Dedifferentiated amniotic fluid mesenchymal stem cell (primary cell): Measurements from ENCODE around the gene TIGAR.

Experiments used
- DNase-seq: peaks from one replicate; pipeline ENCODE4 v3.0.0-alpha.2; 2016; ENCODE audit errors: extremely low spot score

Gene TIGAR

DNA sequence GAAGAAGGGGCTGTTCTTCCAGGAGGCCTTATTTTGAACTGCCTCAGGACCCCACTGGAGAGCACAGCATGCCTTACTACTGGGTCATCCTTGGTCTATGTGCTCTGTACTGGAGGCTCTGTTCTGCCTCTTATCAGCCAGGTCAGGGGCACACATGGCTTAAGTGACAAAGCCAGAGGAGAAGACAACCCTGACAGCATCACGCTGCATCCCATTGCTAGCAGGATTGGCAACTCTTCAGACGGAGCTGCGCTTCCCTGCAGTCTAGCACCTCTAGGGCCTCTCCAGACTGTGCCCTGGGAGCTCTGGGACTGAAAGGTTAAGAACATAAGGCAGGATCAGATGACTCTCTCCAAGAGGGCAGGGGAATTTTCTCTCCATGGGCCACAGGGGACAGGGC, 17.3 kb upstream of the TIGAR start:
- no peak for DNase-seq

DNA sequence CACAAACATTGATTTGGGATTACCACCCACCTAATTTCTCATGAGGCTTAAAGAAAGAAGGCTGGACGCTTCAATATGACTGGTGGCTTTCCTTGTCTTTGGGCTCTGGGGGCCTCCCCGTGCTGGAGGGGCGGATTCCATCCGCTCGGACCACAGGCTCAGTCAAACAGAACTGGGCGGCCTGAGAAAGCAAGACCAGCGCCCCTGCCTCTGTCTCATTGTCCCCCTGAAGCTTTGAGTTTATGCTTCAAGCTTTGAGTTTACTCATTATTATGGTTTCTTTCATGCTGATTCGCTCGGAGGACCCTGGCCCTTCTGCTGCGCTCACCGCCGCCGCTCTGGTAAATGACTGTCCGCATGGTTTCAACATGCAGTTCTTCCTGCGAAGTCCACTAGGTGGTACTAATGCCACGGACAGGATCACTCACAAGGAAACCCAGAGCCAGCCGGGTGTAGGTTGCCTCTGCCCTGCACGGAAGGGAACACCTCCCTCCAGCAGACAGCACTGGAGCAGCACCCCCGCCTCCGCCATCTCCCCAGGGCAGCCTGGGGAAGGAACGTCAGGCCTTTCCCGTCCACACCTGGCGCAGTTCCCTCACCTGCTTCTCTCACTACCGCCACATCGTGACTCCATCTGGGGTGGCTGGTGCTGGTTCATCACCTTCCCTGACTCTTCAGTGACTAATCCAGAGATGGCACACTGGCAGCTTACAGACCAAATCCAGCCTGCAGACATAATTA, 13.2 kb upstream of the TIGAR start:
- peak; percentile 56 for DNase-seq

DNA sequence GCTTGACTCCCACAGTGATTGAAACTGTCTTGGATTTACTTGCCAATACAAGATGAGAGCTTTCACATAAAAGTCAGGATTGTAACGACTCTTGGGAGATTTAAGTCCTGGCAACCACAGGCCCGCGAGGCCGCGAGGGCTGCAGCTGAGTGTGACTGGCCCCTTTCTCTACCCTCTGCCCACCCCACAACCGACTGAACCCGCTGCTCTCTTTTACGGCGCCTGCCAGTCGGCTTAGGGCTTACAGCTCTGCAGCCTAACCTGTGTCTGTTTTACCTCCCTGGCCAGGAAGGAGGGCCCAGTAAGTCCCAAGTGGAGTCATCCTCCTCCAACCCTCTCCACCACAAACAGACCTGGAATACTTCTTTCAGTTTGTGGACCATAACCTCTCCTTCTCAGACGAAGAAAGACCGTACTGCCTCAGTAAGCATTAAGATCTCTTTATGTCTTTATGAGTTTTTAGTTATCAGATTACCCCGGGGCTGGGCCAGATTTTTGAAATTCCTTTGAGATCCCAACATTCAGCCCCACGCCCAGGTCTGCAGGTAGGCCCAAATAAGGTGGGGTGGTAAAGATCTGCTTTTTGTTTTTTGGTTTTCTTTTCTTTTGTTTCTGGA, 12.6 kb upstream of the TIGAR start:
- DNase-seq: no peak

GRCh38 chr12:4311776-4312175, 9.2 kb upstream of the TIGAR start:
- no peak for DNase-seq

GRCh38 chr12:4312251-4312650, 8.8 kb upstream of the TIGAR start:
- DNase-seq: no peak

- no peak for DNase-seq
These were observed 538 bp upstream of the TIGAR start for GRCh38 chr12:4320497-4320852.

GRCh38 chr12:4322726-4323125, 1.7 kb downstream of the TIGAR start:
- no peak for DNase-seq

DNA sequence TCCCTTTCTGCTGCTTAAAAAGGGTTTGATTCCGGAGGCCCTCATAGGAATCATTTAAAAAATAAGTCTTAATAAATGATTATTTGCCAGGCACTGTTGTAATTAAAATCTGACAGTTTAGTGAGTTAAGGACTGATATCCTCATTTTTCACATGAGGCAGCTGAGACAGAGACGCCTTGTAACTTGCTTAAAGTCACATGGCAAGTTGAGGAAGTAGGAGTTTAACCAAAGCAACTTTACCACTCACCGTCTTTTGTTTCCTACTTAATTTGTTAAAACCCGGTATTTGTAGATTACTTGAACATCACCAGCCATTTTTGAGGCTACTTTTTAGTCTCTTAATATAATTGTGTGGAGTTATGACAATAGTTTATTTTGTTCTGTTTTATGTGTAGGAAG, 2.4 kb downstream of the TIGAR start:
- DNase-seq: no peak

- DNase-seq: no peak
These were observed 3.4 kb downstream of the TIGAR start for GRCh38 chr12:4324366-4324765.

DNA sequence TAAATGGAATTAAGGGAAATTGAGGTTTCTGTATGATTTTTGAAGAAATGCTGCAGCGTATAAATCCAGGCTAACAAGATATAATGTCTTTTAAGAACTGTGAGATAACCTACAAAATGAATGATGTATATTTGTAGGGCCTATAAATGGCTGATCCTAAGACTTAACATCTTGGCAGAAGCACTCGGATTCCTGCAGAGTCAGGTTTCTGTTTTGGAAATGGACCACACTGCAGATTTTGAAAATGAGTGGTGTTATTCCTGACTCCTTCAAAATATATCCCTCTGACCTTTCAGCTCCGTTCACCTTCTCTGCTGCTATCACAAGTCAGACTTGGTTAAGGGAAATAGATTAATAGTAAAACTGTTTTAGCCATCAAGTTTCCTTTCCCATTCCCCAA, 5.0 kb downstream of the TIGAR start:
- no peak for DNase-seq

DNA sequence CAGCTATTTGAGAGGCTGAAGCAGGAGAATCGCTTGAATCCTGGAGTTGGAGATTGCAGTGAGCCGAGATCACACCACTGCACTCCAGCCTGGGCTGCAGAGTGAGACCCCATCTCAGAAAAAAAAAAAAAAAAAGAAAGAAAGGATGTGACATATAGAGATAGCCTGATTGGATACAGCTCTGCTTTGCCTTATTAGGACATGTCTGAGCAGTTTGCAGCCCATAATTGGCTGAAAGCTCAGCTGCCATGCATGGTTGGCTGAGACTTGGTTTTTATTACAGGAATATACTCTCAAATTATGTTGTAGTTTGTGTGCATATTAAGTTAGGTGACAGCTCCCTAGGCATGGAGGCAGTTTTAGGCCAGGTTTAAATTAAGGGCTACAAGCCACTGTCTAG, 6.3 kb downstream of the TIGAR start:
- no peak for DNase-seq

- no peak for DNase-seq
These were observed 9.2 kb downstream of the TIGAR start for GRCh38 chr12:4330203-4330602.

GRCh38 chr12:4331221-4331620, 10.2 kb downstream of the TIGAR start:
- DNase-seq: no peak

- DNase-seq: no peak
These were observed 10.8 kb downstream of the TIGAR start for GRCh38 chr12:4331842-4332241.

DNA sequence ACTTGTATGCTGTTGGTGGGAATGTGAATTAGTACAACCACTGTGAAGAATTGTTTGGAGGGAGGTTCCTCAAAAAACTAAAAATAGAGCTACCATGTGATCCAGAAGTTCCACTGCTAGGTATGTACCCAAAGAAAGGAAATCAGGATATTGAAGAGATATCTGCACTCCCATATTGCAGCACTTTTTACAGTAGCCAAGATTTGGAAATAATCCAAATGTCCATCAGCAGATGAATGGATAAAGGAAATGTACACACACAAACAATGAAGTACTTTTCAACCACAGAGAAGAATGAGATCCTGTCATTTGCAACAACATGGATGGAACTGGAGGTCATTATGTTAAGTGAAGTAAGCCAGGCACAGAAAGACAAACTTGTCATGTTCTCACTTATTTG, 25.9 kb downstream of the TIGAR start:
- DNase-seq: no peak

DNA sequence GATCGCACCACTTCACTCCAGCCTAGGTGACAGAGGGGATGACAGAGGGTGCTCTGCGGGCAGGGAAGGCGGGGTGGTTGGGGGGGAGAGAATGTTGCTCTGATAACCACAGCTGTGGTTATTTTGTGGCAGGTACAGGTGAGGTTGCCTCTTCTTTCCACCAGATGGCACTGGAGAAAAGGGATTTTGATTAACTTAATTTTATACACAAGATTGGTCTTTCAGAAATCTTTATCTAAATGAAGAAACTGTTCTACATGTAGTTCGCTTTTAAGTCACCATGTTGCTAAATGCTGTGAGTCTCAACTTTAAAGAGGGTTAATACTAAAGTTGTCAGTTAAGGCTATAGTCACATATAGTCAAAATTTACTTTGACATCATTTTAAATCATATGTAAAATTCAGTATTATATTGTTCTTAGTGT, 32.8 kb downstream of the TIGAR start:
- DNase-seq: no peak

GRCh38 chr12:4355156-4356040, 34.4 kb downstream of the TIGAR start:
- DNase-seq: no peak

DNA sequence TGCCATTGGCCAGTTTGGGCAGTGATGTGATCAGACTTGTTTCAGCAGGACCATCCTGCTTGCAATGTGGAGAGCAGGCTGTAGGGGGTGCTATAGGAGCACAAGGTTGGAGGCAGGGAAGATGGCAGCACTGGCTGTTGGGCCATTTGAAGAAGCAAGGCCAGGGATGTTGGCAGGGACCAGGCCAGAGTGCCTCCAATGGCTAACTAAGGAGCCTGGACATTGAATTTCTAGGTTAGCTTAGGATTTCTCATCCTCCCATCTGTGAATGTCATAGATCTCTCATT, 35.0 kb downstream of the TIGAR start:
- DNase-seq: no peak

- DNase-seq: no peak
These were observed 45.1 kb downstream of the TIGAR start for GRCh38 chr12:4366090-4366489.

DNA sequence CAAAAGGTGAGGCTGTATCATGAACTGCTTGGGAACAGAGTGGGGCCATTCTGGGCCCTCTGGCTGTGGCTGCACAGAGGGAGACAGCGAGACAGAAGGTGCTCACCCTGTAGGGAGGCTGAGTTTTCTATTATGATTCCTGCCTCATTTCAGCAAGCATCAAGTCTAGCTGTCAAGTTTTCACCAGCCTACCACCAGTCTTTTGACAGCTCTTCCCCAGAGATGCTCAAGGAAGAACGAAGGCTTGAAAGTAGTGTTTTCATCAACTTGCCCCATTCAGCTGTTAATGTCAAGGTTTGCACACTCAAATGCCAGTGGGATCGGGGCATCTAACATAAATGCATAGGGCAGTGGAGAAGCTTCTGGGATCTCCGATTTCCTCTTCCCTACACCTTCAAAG, 48.5 kb downstream of the TIGAR start:
- no peak for DNase-seq

- no peak for DNase-seq
These were observed 49.3 kb downstream of the TIGAR start for GRCh38 chr12:4370265-4370664.

DNA sequence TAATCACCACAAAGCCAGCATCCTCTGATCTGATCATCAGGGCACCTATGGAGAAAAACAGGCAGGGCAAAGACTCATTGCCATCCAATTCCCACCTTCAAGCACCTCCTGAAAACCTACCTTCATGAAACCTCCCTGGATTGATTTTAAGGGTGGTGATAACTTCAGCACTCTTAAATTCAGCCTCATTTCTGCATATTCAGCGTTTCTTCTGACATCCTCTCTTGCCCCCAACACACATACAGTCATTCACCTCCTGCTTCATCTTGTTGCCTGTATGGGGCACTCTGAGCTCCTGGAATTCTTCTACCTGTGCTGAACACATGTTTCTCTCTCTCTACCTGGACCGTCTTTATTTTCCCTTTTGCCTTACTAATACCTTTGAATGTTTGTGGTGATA, 51.6 kb downstream of the TIGAR start:
- no peak for DNase-seq

GRCh38 chr12:4375449-4375848, 54.4 kb downstream of the TIGAR start:
- DNase-seq: no peak
